GM21737 (cell line): ENCODE results near the gene ANO3.
"Not testable (repeated sequence)": the region's sequence is repeated elsewhere in the genome, so short reads cannot be mapped to it uniquely, and the experiment has no call there.

ENCODE experiments used
- ATAC-seq: cut with Tn5 transposase; IDR thresholded peaks from one replicate; pipeline ENCODE4 v1.9.1; 2021; ENCODE audit warnings: mild to moderate bottlenecking, moderate library complexity; ENCODE audit not compliant: unreplicated experiment

The ANO3 gene

GRCh38 chr11:26571861-26572654, 240.1 kb downstream of the ANO3 start, which contains the start of gene MUC15:
TSS of gene MUC15 (minus strand) at chr11:26572263. CDS start at chr11:26567094, 5,169 bp downstream.
- no peak for ATAC-seq

- ATAC-seq, result no peak
Measured at GRCh38 chr11:26572770-26573402, 241.0 kb downstream of the ANO3 start.

DNA sequence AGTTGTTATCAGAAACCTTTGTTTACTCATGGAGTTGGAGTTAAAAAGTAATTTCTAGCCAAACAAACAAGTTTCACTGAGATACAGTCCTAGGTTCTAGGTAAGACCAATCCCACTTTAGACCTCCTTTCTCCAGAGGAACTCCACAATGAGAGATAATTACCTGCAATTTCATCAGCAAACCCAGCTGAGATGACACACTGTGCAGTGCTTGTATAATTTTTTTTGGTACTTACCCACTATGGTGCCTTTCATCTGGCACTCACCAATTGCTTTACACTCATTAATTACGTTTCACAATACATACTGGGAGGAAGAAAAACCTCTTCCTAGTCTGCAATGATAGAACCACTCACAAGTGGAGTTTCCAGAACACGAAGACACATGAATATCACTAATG, 242.0 kb downstream of the ANO3 start:
- ATAC-seq, result no peak

DNA sequence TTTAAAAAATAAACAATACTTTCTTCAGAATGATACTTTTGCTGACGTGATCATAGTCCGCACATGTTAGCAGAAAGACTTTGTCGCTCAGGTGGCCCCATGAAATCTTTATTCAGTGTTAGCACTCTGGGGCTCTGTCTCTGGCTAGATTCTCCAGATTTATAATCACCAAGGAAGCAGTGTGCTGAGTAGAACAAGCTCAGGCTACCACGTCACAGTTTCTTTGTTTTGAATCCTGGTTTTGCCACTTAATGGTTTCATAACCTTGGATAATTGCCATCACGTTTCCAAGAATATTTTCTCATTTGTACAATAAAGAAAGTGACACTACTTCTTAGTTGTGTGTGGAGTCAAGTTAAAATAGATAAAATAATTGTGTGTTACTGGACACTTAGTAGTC, 244.0 kb downstream of the ANO3 start:
- ATAC-seq, result no peak

GRCh38 chr11:26578998-26579661, 247.2 kb downstream of the ANO3 start:
- no peak for ATAC-seq

- no peak for ATAC-seq
Measured at GRCh38 chr11:26579683-26580082, 247.8 kb downstream of the ANO3 start.

DNA sequence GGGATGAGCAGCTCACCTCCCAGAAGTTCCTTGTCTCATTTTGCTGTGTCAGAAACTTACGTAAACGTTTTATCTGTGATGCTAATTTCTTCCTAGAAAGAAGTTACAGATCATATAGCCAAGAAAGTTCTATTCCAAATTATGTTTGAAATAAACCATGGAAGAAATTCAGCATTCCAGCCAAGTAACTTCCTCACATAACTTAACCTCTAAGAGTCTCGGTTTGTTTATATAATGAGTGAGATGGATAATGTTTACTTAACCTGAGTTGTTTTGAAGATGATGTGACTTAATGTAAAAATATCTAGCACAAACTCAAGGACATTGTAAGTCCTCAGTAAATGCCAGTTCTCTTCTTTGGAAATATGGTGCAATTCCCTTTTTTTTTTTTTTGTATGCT, 249.0 kb downstream of the ANO3 start:
- no peak for ATAC-seq

DNA sequence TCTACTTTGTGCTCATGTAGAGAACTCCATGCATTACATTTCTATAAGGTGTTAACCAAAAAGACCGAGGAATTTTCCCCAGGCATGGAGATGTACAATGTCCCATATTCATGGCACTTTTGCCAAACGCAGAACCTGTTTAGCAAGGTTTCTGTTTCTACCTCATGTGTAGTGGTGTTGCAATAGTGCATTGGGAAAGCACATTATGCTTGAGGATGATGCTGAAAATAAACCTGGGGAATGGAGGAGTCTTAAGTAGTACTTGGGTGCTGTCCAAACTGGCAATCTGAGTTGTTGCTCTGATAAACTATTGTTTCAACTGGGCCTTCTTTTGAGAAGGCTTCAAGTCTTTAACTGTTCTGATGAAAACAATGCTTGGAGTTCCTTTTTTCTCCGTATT, 251.6 kb downstream of the ANO3 start:
- ATAC-seq, result no peak

- ATAC-seq, result no peak
Measured at GRCh38 chr11:26584818-26585217, 252.9 kb downstream of the ANO3 start.

GRCh38 chr11:26587073-26587472, 255.1 kb downstream of the ANO3 start:
- ATAC-seq, result no peak

DNA sequence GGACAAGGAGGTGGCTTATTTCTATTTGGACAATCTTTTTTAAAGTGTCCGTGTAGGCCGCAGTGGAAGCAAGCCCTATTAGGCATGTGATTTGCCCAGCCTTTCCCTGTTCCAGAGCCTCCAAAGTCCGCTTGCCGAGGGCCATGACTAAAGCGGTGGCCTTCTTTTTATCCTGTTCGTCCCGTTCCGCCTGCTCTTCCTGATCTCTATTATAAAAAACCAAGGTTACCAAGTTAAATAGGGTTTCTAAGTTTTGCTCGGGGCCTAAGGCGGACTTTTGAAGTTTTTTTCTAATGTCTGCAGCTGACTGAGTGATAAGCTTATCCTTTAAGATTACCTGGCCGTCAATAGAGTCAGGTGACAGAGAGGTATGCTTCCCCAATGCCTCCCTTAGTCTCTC, 261.8 kb downstream of the ANO3 start:
- no peak for ATAC-seq

DNA sequence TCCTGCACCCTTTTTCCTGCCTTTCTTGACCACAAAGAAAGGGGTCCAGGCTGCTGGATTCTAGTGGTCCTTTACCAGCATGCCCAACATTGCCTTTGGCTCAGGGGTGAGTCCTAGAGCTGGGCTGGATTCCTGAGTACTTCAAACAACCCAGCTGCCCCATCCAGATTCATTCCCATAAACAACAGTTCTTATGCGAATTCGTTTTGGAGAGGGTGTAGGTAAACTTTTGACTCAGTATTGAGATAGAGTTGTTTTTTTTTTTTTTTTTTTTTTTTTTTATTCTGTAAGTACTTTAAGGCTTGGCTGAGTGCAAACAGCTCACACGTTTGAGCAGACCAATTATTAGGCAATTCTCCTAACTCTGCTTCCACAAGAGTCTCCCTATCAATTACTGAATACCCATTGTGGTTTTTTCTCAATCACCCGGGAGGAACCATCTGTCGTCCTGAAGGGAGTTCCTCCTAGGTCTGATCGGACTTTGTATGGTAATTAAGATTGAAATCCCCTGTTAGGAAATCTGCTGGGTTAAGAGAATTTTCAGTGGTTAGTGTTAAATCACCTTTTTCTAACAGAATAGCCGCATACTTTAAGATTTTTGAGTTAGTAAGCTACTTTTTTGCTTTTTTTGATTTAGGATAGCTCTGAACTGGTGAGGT, 263.4 kb downstream of the ANO3 start:
- ATAC-seq, result not testable (repeated sequence)

- not testable (repeated sequence) for ATAC-seq
Measured at GRCh38 chr11:26597049-26597689, 265.2 kb downstream of the ANO3 start.

DNA sequence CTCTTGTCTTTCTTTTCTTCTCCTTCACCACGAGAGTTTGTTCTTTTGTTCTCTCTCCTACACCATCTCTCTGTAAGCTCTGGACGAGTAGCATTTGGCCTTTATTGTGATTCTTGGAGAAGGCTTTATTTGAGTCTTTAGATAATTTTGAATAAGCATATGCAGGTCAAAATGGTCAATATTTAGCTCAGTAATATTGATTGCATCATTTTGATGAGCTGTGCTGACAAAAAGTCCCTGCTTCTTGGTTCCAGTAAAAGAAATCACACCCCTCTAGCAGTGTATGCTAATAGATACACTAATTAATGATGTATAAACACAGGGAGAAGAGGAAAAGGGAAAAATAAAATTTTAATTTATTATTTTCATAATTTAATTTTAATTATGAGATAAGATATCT, 266.0 kb downstream of the ANO3 start:
- no peak for ATAC-seq

- no peak for ATAC-seq
Measured at GRCh38 chr11:26599425-26599824, 267.5 kb downstream of the ANO3 start.

DNA sequence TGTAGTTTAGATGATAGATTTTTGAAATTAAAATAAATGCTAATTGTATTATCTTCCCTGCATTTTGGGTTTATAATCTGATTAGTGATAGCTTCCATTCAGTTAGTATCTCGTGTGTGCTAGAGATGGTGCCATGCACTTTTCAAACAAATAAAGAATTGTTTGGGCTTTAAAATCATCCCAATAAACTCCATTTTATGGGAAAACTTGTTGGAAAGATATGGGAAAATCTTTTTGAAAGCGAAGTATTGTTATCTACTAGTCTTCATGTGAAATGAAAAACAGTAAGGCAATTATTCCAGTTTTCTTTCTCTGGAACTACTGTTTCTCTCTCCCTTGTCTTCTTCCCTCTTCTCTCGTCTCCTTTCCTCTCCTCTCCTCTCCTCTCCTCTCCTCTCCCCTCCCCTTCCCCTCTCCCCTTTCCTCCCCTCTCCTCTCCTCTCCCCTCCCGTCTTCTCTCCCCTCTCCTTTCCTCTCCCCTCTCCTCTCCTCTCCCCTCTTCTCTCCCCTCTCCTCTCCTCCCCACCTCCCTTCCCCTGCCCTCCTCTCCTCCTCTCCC, 268.0 kb downstream of the ANO3 start:
- ATAC-seq, result no peak

DNA sequence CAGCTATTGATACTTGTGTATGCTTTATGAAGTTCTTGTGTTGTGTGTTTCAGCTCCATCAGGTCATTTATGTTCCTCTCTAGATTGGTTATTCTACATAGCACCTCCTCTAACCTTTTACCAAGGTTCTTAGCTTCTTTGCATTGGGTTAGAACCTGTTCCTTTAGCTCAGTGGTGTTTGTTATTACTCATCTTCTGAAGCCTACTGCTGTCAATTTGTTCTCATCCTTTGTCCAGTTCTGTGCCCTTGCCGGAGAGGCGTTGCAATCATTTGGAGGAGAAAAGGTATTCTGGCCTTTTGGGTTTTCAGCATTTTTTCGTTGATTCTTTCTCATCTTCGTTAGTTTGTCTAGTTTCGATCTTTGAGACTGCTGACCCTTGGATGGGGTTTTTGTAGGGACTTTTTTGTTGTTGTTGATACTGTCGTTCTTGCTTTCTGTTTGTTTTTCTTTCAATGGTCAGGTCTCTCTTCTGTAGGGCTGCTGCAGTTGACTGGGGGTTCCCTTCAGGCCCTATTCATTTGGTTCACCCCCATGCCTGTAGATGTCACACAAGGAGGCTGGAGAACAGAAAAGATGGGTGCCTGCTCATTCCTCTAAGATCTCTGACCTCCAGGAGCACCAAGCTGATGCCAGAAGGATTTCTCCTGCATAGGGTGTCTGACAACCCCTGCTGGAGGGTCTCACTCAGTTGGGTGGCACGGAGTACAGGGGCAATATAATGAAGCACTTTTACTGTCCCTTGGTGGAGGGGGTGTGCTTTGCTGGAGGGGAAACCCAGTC, 276.0 kb downstream of the ANO3 start:
- no peak for ATAC-seq

GRCh38 chr11:26608507-26609146, 276.7 kb downstream of the ANO3 start:
- ATAC-seq, result no peak

GRCh38 chr11:26613759-26614158, 281.8 kb downstream of the ANO3 start:
- ATAC-seq, result no peak
